NCI-H2029 treated with DMSO at 0.1 percent for 48 hours (cell line): ENCODE data around the gene RIN3.
"Not testable (repeated sequence)": the region's sequence is repeated elsewhere in the genome, so short reads cannot be mapped to it uniquely, and the experiment has no call there.

Experiments
- DNase-seq: peaks from one replicate; lab custom pipeline; 2025; lab: John Stamatoyannopoulos, UW

Gene RIN3

DNA sequence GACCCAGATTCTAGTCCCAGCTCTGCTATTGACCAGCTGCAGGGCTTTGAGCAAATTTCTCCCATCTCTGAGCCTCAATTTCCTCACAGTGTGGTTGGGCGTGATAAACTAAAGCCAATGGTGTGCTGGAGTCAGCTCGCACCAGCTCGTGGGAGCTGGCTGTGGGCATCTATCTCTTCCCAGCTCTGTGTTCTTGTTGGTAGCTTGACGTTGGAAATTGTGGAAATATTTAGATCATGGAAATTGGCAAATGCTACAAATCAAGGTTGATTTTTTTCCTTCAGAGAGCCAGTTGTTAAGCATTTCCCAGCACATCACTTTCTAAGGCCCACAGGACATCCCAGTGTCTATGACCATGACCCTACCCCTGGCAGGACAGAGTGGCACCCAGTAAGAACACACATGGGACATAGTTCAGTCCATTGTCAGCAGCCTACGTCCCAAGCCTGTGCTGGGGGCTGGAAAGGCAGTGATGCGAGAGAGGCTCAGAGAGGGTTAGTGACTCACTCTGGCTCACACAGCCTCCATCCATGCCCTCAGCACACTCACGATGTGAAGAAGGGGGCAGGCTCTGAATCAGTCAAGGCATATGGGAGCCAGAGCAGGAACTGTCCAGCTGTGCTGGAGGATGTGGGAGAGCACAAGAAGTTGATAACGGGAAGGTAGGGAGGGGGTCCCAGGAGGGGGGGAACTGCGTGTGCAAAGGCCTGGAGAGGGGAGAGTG lies 157.2 kb downstream of the RIN3 start:
- DNase-seq: no peak

DNA sequence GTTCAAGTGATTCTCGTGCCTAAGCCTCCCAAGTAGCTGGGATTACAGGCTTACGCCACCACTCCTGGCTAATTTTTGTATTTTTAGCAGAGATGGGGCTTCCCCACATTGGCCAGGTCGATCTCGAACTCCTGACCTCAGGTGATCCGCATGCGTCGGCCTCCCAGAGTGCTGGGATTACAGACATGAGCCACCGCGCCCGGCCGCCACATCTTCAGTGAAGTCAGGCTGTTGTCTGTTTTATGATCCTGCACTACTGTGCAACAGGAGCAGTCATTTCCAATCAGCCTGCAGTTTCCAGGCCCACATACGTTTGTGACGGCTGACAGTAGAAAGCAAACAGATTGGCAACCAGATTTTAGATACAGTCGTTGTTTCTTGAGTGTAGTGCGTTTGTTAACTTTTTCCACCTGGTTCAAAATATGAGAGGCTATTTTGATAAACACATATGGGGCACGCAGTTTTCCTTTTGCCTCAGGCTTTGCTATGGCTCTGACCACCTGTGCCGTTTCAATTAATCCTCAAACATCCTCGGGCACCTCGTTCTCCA lies 160.1 kb downstream of the RIN3 start:
- no peak for DNase-seq

DNA sequence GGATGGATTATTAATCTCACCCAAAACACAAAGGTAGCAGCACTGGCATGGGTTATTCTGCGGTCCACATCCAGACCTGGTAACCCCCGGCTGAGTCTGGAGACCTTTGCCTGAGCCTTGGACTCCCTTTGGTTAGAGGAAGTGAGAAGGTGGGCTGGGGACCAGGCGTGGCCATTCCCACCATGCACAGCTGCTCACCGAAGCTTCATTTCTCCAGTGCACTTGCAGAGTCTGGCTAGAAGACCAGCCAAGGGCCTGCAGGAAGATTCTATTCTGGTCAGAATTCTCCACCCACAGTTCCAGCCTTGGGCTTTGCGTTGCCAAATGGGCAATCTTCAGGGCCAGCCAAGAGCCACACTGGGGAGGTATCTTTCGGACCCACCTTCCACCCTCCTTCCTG lies 161.8 kb downstream of the RIN3 start:
- no peak for DNase-seq

DNA sequence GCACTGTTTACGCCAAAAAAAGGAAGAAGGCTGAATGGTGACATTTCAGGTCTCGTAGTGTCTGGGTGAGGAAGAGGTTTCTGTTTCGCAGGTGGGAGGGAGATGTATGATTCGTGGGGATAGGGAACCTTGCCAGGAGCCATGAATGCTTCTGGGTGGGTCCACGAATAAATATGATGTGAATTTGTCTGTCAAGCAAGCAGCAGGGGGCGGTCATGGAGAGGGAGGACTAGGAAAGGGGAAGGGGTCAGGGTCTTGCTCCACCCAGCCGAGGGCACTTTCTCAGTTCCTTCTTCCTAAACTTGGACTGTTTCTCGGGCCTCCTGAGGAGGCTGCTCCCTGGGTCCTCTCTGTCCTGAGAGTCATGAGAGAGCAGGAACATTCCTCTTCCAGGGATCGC lies 162.4 kb downstream of the RIN3 start:
- no peak for DNase-seq

DNA sequence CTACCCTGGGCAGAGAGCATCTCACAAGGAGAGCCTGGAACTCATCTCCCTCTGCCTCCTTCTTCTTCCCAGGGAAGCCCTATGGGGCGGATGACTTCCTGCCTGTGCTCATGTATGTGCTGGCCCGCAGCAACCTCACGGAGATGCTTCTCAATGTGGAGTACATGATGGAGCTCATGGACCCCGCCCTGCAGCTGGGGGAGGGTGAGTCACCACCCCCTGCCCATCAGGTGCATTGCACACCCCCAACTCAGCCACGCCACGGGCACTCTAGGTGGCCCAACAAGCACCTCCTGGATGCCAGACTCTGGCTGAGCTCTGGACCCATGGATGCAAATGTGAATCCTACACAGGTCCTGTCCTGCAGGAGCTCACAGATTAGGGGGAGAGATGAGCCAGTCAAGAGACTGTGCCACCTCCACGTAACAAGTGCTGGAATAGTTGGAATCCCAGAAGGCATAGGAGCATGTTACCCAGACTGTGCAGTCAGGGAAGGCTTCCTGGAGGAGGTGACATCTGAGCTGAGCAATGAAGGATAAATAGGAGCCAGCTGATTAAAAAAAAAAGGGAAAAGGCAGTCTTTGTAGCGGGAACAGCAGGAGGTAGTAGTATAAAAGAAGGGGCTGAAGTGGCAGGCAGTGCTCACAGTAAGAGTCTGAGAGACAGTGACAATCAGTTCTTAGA lies 163.0 kb downstream of the RIN3 start:
- no peak for DNase-seq

DNA sequence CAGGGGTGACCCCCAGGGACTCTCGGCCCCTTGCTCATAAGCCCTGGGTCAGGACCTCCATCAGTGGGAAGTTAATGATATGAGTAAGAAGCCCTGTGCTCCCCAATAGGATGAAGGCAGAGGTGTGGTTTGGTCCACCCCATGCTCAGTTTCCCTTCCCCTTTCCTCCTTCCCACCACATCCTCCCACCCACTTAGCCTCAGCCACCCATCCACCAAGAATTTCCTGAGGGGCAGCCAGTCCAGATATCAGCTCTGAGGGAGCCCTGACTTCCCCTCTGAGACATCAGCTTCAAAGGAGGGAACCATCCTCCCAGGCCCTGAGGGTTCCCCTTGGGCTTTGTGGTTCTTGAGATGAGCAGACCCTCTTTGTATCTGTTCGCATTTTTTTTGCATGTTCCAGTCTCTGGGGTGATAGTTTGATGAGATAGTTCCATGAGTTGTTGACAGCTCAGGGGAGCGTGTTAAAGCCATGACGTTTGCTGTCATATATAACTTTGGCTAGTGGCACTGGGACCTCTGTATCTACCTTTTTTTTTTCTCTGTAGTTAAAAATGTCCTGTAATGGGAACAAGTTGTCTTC lies 163.6 kb downstream of the RIN3 start:
- DNase-seq: no peak

DNA sequence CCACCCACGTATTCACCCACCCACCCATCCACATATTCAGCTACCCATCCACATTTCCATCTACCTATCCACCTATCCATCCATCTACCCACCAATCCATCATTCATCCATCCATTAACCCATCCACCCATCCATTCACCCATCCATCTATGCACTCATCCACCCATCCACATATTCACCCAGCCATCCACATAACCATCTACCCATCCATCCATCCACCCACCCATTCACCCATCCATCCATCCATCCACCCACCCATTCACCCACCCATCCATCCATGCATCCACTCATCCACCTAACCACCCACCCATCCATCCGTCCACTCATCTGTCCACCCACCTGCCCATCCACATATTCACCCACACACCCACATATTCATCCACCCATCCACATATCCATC lies 164.4 kb downstream of the RIN3 start:
- DNase-seq: no peak

DNA sequence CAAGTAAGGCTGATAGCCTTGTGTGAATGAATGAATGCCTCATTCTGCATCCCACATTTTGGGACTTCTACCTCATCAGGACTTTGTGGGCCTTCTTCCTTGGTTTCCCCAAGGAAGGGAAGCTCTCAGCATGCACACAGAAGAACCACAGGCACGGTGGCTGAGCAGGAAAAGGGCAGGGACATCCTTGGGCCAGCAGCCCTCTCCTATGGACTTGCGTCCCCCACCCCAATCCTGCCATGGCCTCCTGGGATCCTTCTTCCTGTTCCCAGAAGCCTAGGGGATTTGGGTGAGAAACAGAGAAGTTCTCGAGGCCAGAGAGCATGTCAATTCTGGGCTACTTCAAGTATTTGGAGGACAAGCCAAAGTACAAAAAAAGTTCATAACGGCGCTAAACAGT lies 165.2 kb downstream of the RIN3 start:
- DNase-seq: no peak

DNA sequence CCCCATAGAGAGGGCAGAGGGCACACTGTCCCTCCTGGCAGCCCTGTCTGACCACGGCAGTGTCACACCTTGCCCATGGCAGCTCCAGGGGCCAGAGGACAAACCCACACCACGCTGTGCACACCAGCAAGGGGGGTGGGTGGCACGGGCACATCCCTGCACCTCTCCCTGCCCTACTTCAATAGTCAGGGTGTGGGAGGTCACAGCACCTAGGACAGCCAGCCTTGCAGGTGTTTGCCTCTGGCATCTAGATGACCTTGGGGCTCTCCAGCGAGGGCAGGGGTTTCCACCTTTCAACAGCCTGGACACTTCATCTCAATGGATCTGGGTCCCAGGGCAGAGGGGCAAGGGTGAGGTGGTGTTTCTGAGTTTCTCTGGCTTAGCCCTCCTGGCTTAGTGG lies 165.7 kb downstream of the RIN3 start:
- DNase-seq: no peak

DNA sequence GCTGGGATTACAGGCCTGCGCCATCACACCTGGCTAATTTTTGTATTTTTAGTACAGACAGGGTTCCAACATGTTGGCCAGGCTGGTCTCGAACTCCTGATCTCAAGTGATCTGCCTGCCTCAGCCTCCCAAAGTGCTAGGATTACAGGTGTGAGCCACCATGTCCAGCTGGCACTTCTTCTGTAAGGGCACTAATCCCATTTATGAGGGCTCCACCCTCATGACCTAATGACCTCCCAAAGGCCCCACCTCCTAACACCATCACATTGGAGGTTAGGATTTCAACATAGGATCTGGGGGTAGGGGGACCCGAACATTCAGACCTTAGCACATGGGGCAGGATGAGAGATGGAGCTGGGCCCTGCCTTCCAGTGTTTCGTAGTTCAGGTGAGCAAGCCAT lies 166.7 kb downstream of the RIN3 start:
- DNase-seq: not testable (repeated sequence)

DNA sequence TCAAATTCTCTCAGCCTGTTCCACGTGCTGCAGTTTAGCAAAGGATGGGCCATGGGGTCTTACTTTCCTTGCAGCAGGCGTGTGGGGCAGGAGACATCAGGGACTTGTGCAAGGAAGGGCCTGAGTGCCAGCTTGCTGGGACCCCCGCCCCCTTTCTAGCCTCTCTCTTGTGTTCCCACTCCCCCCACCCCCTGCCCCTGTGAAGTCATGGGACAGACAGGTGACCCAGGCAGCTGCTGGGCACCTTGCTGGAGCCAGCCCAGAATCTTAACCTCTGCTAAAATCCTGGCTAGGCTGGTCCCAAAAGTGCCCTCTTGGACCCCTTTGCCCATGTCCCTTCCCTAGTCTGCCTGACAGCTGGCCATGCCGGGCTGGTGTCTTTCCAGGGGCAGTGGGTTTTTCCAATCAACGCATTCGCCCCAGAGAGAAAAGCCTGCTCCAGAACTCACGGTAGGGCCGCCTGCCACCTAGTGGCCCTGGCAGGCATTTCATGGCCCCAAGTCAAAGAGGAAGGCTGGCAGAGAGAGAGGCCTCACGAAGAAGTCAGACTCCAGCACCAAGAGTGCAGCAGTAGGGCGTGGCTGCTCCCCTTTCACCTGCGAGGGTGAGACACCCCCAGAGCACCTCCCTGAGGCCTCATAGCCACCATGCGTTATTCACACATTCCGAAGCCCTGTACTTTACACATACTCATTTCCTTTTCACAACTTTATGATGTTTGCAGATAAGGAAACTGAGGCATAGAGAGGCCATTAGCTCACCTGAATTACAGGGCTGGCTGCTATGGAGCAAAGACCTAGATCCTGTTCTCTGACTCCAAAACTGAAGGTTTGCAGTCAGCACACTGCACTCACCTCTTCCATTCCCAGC lies 167.4 kb downstream of the RIN3 start:
- no peak for DNase-seq

DNA sequence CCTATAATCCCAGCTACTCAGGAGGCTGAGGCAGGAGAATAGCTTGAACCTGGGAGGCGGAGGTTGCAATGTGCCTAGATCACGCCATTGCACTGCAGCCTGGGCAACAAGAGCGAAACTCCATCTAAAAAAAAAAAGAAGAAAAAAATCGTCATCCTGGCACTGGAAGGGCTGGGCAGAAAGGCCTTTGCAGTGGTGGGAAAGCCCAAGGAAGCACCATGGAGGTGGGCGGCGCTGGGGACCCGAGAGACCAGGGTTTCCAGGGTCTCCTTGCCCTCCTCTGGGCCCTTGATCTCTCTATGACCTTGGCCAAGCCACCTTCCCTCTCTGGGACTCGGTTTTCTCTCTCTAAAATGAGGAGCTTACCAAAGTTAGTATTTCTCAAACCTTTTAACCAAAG lies 169.5 kb downstream of the RIN3 start:
- no peak for DNase-seq

DNA sequence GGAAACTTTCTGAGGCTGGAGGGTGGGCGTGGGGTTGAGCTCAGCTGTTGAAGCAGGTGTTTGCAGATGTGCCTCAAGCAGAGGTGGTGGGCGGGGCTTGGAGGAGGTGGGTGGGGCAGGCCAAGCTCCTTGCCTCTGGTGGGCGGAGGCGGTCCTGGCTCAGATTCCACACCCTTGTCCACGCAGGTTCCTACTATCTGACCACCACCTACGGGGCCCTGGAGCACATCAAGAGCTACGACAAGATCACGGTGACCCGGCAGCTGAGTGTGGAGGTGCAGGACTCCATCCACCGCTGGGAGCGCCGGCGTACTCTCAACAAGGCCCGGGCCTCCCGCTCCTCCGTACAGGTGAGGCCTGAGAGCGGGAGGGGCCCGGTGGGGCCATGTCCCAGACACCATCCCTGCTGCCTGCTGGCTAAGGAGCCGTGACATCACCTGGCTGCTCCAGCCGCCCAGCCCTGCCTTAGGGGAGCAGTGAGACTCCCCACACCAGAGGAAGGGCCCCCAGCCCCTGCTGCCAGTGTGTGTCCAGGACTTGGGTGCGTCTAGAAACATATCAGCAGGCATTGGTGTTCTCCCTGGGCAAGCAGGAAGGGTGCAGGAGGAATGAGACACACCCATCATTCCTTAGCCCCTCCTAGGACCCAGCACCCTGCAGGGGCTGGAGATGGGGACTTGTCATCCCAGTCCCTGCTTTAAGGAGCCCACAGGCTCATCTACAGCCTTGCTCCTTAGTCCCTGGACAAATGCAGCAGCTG lies 171.4 kb downstream of the RIN3 start:
- DNase-seq: no peak

DNA sequence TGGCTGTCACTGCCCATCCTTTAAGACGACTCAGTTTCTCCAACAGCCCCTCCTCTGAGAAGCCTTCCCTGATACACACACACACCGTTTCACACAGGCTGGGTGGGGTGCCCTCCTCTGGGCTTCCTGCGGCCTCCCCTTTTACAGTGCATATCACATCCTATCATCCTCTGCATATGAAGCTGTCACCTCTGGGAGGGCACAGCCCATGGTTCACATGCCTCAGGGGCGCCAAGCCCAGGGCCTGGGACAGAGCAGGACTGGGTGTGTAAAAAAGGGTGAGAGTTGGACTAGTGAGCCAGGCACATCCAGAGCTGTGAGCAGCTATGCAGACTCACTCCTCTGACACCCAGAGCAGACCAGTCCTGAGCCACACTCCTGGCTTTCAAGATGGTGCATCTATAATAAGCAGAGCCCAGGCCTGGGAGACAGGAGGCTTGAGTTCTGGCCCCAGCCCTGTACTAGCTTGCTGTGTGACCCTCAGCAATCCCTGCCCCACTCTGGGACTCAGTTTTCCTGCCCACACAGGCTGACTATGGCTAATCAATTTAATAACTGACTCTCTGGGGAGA lies 172.3 kb downstream of the RIN3 start:
- DNase-seq: no peak

DNA sequence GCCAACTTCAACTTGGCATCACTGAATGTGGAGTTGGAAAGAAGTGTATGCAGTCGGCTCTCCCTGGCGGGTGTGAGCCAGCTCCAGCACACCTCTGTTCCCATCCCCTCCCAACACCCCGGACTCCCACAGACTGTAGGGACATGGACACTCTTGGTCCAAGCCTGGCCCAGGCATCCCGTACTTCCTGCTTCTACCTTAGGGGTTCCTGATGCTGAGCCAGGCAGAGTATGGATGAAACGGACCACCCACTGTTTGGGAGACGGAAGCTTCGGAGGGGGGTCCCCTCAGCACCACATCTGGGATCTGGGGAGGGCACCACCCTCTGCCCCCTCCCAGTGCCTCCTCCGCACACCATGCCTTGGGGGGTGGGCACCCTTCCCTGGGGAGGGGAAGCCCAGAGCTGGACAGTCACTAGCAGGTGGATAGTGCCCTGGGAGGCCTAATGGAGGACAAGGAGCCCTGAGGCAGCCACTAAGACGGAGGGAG lies 172.9 kb downstream of the RIN3 start:
- no peak for DNase-seq

DNA sequence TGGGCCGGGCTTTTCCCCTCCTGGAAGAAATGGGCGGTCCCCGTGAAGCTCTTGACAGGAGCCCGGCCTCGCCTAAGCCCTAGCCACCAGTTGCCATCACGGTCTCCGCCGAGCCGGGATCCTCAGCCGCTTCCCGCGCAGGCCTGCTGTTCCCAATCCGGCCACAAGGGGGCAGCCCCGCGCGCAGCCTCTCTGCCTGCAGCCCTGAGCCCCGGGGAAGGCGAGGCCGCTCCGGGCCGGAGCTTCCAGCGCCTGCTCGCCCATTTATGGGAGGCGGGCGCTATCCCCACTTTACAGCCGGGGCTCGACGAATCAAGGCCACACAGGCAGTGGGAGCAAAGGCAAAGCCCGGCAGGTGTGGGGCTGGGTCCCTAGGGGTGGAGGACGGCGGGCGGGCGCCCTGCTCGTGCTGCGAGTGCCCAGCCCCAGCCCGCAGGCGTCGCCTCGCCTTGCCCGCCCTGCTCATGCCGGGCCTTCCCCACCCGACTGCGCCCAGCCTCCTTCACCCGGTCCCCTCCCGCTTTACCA lies 173.4 kb downstream of the RIN3 start:
- DNase-seq: no peak

DNA sequence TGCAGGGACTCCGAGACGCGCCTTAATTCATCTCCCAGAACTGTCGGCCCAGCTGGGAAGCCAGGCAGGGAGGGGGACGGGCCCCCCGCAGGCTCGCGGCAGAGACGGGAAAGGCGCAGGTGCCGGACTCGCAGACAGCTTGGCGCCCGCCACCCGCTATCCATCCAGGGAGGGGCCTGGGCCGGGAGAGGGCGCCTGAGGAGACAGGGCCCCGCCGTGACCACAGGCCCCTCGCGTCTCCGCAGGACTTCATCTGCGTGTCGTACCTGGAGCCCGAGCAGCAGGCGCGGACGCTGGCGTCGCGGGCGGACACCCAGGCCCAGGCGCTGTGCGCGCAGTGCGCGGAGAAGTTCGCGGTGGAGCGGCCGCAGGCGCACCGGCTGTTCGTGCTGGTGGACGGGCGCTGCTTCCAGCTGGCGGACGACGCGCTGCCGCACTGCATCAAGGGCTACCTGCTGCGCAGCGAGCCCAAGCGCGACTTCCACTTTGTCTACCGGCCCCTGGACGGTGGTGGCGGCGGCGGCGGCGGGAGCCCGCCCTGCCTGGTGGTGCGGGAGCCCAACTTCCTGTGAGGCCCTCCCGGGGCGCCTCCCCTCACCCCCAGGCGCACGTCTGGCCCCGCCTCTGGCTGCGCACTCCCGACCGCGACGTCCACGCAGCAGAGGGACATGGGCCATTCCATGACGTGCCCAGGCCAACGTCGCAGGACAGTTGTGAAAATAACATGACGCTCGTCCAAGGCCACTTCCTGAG lies 174.3 kb downstream of the RIN3 start:
- no peak for DNase-seq

DNA sequence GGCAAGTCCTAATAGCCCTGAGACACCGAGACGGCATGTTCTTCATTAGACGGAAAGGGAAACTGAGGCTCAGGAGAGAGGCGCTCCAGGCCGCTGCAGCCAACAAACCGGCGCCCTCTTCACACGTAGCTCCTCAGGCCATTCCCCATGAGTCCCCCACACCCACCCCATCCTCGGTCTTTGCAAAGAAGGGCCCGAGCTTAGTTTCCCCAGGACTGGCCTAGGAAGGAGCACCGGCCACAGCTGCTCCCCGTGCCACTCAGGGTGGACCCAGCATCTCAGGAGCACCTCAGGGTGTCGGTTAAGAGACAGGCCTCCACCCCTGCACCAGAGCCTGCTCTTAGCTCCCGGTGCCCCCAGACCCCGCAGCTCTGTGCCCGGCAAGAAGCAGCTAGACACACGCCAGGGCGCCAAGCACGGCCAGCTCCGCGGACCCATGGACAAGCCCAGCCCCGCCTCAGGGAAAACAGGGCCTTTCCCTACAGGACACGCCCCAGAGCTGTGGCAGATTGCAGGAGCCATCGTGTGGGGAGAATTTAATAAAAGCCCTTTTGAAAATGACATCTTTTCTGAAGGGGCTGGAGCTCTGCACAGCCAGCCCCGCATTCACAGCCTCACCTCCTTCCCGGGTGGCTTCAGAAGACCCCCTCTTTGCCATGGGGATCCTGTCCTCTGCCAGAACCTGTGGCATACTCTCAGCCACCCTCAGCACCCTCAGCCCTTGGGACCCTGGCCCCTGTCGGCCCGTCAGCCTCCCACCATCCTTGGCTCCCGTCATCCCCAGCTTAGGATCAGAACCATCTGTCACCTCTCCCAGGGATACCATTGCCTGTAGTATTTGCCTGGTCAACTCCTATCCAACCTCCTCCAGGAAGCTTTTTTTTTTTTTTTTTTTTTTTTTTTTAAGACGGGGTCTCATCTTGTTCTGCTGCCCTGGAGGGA lies 175.1 kb downstream of the RIN3 start:
- DNase-seq: no peak
